ENCODE results near the gene SCAI.

DNA sequence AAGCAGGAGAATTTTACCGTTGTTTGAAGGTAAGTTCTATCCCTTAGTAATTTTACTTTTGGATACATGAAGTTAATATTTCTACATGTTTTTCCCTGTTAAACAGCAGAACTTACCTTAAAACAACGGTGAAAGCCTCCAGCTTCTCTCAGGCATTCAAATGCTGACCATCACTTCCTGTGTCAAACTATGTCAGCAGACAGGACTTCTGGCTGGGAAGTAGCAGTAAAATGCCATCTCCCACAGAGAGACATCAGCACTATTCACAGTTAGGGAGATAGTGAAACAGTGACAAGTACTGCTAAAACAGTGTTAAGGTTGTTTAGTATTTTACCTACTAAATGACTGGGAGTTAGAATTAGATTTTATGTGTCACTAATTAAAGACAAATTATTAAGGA is 168.2 kb downstream of the SCAI start:
- TF ChIP-seq POLR2AphosphoS5 (IDR thresholded peaks at IDR 0.05; ENCODE audit: low read depth, low read length) = no peak
- no peak for TF ChIP-seq POLR2A (IDR thresholded peaks at IDR 0.05; ENCODE audit: low read depth, low read length)
- TF ChIP-seq TAF1 (IDR thresholded peaks at IDR 0.05; ENCODE audit: borderline replicate concordance, low read depth, low read length) = no peak

Data from GM12892 (cell line).